HL-60 (cell line): ENCODE measurements around the gene ATOSB.

Experiments used
- CTCF ChIP-seq: IDR thresholded peaks from one replicate; pipeline ENCODE4 v1.5.1; 2011; ENCODE audit warnings: low read length, control low read depth, inconsistent platforms; ENCODE audit not compliant: insufficient read depth
- GABPA ChIP-seq: IDR thresholded peaks from 2 replicates; pipeline ENCODE4 v1.6.1; 2012; ENCODE audit warnings: low read depth
- POLR2AphosphoS5 ChIP-seq: IDR thresholded peaks from 2 replicates; pipeline ENCODE4 v1.6.1; 2012; ENCODE audit warnings: low read depth
- SPI1 ChIP-seq: IDR thresholded peaks from 2 replicates; pipeline ENCODE4 v1.6.1; 2012; ENCODE audit warnings: low read depth, mild to moderate bottlenecking, borderline replicate concordance
- TF ChIP-seq, protein P1 (sequence below): IDR thresholded peaks from 2 replicates; pipeline ENCODE4 v1.6.1; 2012; ENCODE audit warnings: low read depth; ENCODE audit not compliant: insufficient replicate concordance

DNA sequence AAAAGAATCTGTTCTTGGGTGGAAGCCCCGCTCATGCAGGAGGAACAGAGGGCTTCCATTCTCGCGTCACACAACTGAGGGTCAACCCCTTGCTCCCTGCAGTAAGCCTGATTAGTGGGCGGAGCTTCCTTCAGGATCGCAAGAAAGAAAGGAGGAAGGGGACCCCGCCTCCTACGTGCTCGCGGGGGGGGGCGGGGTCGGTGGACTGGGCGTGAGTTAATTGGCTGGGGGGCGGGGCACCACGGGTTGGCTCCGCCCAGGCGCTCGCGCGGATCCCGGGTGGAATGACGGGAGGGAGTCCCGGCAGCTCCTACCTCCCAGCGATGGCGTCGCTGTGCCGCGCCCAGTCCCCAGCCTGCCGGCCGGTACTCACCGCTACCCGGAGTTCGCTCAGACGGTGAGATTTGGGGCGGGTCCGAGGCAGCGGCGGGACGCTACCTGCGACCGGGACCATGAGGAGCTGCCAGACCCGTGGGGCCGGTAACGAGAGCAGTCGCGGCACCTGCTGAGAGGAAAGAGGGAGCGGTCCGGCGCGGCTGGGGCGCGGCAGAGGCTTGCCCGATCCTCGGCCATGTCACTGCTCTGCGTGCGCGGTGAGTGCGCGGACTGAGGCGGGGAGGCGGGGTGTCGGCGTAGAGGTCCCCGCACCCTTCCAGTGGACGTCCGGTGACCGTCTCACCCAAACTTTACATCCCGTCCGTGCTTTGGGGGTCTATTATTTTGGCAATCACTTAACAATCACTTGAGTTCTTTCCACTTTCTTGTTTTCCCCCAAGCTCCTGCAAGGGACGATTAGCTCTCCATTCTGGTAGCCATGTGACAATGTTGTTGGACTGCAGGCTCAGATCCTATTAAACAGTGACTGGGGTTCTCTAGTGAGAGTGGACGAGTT lies 46.3 kb upstream of the ATOSB start, which contains the start of gene UNC13B:
- TF ChIP-seq CTCF, result no peak
- TF ChIP-seq POLR2AphosphoS5, result no peak
- TF ChIP-seq, protein P1, sequence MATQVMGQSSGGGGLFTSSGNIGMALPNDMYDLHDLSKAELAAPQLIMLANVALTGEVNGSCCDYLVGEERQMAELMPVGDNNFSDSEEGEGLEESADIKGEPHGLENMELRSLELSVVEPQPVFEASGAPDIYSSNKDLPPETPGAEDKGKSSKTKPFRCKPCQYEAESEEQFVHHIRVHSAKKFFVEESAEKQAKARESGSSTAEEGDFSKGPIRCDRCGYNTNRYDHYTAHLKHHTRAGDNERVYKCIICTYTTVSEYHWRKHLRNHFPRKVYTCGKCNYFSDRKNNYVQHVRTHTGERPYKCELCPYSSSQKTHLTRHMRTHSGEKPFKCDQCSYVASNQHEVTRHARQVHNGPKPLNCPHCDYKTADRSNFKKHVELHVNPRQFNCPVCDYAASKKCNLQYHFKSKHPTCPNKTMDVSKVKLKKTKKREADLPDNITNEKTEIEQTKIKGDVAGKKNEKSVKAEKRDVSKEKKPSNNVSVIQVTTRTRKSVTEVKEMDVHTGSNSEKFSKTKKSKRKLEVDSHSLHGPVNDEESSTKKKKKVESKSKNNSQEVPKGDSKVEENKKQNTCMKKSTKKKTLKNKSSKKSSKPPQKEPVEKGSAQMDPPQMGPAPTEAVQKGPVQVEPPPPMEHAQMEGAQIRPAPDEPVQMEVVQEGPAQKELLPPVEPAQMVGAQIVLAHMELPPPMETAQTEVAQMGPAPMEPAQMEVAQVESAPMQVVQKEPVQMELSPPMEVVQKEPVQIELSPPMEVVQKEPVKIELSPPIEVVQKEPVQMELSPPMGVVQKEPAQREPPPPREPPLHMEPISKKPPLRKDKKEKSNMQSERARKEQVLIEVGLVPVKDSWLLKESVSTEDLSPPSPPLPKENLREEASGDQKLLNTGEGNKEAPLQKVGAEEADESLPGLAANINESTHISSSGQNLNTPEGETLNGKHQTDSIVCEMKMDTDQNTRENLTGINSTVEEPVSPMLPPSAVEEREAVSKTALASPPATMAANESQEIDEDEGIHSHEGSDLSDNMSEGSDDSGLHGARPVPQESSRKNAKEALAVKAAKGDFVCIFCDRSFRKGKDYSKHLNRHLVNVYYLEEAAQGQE, result no peak
- TF ChIP-seq SPI1, result no peak; the same call in 1 of the 2 replicates
- TF ChIP-seq GABPA, result no peak
